ENCODE data around the gene EPHA7.

Gene EPHA7

DNA sequence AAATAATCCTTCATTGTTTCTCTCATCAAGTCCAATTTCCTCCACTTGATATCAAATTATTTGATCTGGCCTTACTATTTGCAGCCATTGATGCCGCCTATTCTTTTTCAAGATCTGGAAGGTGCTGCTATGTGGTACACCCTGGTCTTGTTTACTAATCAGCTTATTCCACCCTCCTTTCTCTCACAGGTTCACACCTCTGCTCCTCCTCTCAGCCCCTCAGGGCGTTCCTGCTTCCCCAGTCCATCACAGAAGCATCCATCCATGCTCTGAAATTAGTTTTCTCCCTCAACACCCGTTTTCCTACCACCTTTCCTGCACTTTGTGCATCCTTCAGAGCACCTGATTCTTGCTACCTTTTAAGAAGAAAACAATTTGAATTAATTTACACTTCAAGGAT lies 183.6 kb downstream of the EPHA7 start:
- no peak for DNase-seq

DNA sequence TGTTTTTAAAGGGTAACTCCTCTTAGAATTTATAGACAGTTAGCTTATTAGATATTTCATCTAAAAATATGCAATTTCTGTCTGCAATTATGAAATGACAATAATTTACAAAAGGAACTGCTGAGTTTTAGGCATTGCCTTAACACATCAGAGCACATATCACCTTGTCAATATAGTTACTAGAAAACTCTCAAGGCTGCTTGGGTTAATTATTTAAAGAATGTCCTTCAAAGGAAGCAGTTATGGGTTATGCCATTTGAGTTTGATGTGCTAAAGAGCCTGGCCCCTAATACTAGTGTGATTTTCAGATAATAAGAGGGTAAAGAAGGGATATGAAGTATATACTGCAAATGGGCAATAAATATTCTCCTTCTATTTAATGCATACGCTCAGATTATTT lies 192.5 kb downstream of the EPHA7 start:
- no peak for DNase-seq

DNA sequence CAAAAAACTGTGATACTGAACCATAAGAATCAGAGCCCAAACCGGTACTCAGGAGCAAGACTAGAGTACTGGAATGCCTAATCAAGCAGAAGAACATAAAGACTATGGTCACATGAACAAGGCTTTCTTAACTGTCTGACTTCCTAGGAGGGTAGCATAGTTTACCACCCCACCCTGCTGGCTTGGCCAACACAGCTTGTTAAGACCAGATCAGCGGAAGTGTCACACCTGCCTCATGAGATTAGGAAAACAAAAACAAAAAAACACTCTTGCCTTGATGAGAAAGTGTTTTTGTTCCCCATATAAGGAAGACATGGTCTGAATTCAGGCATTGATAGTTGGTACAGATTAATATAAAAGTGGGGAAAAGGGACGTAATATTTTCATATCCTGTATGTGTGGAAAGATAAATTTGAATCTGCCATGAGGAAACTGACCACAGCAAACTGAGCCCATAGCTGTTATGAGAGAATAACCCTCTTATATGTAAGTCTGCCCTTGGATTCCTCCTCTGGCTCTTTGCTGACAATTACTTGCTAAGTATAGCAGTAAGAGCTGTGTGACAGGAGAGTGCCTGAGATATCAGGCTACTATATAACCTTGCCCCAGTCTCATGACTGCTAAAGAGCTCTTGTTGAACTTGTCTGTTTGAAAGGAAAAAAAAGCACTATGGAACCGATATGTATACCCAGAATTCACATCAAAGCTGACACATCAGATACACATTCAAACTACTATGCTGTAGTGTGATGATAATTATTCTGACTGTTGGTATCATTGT lies 197.1 kb downstream of the EPHA7 start:
- DNase-seq, result no peak

DNA sequence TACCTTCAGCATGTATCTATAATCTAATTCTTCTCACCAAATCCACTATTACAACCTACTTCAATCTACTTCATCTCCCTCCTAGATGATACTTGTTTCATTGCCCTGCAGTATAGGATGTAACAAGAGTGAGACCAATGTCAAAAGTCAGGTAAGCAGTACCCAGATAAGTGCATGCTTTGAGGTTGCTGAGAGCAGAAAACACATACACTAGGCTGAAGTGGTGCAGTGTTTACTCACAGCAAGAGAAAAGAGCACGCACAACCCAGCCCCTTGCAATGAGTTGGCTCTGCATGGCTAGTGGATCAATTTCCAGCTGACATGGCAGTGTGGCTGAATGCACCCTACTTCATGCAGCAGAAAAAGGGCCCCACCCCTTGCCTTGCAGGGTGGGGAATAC lies 199.9 kb downstream of the EPHA7 start:
- DNase-seq, result no peak

DNA sequence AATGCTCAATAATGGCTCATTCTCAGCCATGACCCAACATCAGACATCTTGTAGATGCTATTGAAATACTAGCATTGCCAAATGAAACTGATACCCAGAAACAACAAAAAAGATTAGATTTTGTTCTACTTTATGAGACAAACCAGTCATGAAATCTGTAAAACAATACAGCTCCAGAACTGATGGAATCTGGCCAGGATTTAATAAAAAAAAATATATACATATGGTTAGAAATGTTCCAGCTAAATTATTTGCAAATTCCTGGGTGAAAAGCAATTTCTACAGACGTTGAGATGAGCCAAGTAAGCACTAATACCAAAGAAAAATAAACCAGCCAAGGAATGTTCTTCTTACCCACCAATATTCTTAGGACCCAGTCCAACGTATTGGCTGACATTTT lies 201.3 kb downstream of the EPHA7 start:
- no peak for DNase-seq

DNA sequence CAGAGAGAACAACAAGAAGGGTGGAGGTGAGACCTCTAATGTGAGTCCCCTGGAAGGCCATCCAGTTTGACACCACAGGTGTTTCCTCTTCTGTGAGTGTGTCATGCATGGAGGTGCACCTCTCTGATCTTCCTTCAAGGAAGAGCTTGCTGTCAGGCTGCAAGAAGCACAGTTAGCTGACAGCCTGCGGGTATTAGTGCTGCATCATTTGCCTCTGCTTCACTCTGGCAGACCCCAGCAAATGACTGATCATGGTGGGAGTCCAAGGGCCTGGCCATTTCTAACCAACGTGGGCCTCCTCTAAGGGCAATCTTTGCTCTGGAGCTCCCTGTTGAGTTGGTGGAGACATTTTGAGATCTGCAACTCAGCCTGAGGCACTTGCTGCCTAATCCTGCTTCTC lies 206.3 kb downstream of the EPHA7 start:
- no peak for DNase-seq

DNA sequence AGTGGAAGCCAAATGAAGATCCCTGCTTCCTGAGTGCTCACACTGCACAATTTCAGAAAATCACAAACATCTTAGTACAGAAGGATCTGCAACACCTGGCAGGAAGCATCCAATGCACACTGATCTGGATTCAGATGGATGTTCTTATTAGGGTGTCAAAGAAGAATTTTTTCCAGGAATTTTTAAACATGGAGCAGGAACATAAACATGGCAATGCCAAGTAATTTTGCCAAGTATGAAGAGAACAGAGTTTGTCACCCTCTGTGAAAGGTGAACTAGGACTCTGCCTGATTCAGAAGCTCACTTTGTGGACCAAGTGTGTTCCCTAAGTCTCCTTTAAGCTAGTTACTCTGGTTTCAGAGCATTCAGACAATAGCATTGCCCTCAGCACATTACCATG lies 208.5 kb downstream of the EPHA7 start:
- no peak for DNase-seq

DNA sequence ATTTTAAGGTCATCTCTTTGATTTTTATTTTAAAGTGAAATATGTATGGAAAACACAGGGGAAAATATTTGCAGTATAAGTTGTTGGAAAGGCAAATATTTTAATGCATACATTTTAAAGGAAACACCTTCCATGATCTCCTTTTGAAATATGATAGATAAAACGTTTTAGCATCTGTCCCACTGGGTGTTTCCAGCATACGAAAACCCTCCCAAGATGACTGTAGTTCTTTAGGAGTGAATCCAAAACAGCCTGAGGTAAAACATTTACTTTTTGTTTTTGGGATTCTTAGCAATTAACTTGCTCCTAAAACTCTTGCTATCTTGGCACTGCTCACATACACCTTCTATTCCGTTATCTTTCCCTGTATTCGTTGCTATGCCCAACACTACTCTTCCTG lies 210.0 kb downstream of the EPHA7 start:
- DNase-seq, result no peak

DNA sequence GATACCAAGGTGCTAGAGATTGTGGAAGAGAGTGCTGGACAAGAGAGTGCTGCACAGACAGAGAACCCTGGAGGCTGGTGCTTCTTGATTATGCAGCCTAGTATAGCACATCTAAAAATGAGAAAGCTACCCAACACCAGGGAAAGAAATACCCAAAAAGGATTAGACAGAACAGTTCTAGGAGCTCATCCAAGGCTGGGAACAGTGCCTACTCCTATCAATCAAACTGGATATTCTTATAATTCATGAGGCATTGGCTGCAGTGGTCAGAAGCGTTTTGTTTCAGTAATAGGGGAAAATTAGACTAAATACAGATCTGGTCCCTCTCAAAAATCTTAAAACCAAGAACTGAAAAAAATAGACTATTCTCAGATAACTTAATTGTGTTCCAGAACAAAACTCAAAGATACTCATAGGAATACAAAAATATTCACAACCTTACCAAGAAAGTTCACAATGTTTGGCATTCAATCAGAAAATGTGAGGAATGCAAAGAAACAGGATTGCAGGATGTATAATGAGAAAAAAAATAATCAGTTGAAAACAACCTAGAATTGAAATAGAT lies 222.9 kb downstream of the EPHA7 start:
- no peak for DNase-seq

DNA sequence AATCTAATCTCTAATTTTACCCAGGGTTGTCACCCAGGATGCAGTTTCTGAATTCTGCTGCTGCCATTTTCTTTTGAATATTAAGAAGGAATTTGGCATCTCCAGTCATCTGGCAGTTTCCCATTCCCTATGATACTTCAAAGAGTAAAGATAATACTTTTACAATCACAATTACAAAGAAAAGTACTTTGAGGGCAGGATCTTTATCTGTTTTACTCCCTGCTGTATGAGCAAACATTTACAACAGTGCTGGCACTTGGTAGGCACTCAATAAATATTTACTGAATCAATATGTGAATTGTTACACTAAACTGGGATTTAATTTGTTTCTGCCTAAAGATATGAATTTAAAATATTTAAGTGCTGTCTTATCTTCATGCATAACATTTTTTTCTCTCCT lies 224.9 kb downstream of the EPHA7 start:
- DNase-seq, result no peak

DNA sequence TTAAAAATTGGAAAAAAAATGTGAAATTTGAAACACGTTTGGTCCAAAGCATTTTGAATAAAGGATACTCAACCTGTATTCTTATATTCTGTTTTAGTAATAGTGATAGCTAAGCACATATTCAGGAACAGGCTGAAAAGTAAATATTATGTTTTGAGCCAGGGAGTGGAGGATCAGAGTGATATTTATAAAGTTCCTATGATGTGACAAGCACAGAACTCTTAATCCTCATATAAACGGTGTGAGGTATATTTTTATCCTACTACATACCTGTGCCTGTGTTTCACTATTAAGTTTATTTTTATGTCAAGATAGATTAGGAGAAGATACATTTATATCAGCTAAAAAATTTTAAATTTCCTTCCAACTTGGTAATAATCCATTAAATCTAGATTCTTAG lies 225.5 kb downstream of the EPHA7 start:
- no peak for DNase-seq
